ENCODE measurements around the gene RIPOR3. TPM values are rescaled to one million over a fixed set of nuclear protein-coding genes. Genes with fewer than 3 reads are reported as not detected.

Gene RIPOR3
- total and polyA plus RNA-seq, 9 of the 15 experiments (the other 6 are each of a cell fraction or from before 2014, with no cell fraction given): 3.3 to 62.7 (median 21.4) TPM

- no peak for TF ChIP-seq CHD7 (IDR thresholded peaks at IDR 0.05; ENCODE audit: low read depth, low read length)
- TF ChIP-seq UBTF (IDR thresholded peaks at IDR 0.05; ENCODE audit: borderline replicate concordance in 1 of 2, low read depth in 2 of 2, low read length in 2 of 2): no peak
- TF ChIP-seq TCFL5 (CRISPR knock-in tag; conservative IDR thresholded peaks at IDR 0.05): no peak
These were observed 19.7 kb downstream of the RIPOR3 start (continued) for GRCh38 chr20:50671626-50672025.

Measured in K562 (cell line).